ENCODE results near the gene DCTPP1. TPM values are rescaled to one million over a fixed set of nuclear protein-coding genes. Genes with fewer than 3 reads are reported as not detected.

The DCTPP1 gene
- total and polyA plus RNA-seq, 2 of the 13 experiments (the other 11 are each of a cell fraction or from before 2014, with no cell fraction given): 54.8 to 74.4 TPM

GRCh38 chr16:30449116-30449435, 19.2 kb upstream of the DCTPP1 start (continued):
- TF ChIP-seq ZNF646 (CRISPR knock-in tag; IDR thresholded peaks at IDR 0.05) (no peak), ZNF839 (CRISPR knock-in tag; IDR thresholded peaks at IDR 0.05; ENCODE audit: borderline replicate concordance) (no peak), ZNF207 (IDR thresholded peaks at IDR 0.05; ENCODE audit: borderline replicate concordance) (no peak), GTF2F1 (IDR thresholded peaks at IDR 0.05; ENCODE audit: low read length) (no peak), PATZ1 (CRISPR knock-in tag; IDR thresholded peaks at IDR 0.05) (peak; percentile 53; the same call in 1 of the 2 replicates), PITX1 (CRISPR knock-in tag; IDR thresholded peaks at IDR 0.05) (peak; percentile 69; the same call in 1 of the 2 replicates), ZNF362 (CRISPR knock-in tag; IDR thresholded peaks at IDR 0.05; ENCODE audit: borderline replicate concordance) (peak; percentile 96), ZNF7 (CRISPR knock-in tag; IDR thresholded peaks at IDR 0.05) (no peak), KLF16 (CRISPR knock-in tag; IDR thresholded peaks at IDR 0.05) (no peak), MIER3 (CRISPR knock-in tag; IDR thresholded peaks at IDR 0.05; ENCODE audit: borderline replicate concordance) (0 out of 2 replicates have a peak, but pooled peaks have one; percentile 53), PHF21A (CRISPR knock-in tag; IDR thresholded peaks at IDR 0.05) (peak; percentile 61), ZNF431 (CRISPR knock-in tag; IDR thresholded peaks at IDR 0.05; ENCODE audit: borderline replicate concordance, low read depth) (no peak), GRHL1 (CRISPR knock-in tag; conservative IDR thresholded peaks at IDR 0.05) (no peak), MED13 (CRISPR knock-in tag; IDR thresholded peaks at IDR 0.05) (no peak), CC2D1A (CRISPR knock-in tag; IDR thresholded peaks at IDR 0.05) (no peak), MXD3 (CRISPR knock-in tag; IDR thresholded peaks at IDR 0.05) (no peak), SRSF1 (optimal IDR thresholded peaks at IDR 0.05; ENCODE audit: low read depth, low read length) (no peak), HOXA3 (CRISPR knock-in tag; IDR thresholded peaks at IDR 0.05) (peak; percentile 73), GATAD1 (CRISPR knock-in tag; IDR thresholded peaks at IDR 0.05) (0 out of 2 replicates have a peak, but pooled peaks have one; percentile 42), IKZF1 (IDR thresholded peaks at IDR 0.05) (no peak)

All from HepG2 (cell line).